K562 (cell line): ENCODE results near the gene IDS.
"Not testable (repeated sequence)": the region's sequence is repeated elsewhere in the genome, so short reads cannot be mapped to it uniquely, and the experiment has no call there.

ENCODE experiments used
- ADNP ChIP-seq: fragments of 200-800 bp; sonication (Bioruptor generic); IDR thresholded peaks from 2 replicates; pipeline ENCODE4 v1.6.1; 2016; ENCODE audit warnings: missing genetic modification characterization, missing compliant biosample characterization
- ATF3 ChIP-seq, 2 experiments: fragments of 450-650 bp in 1 of 2; sonication (generic) in 1 of 2; formaldehyde crosslinking in 1 of 2; IDR thresholded peaks in 1 of 2; conservative IDR thresholded peaks in 1 of 2; 2 replicates each; pipeline versions ENCODE4 v1.6.1 to v1.8.1; 2016 to 2023; ENCODE audit warnings: mild to moderate bottlenecking in 2 of 2, moderate library complexity in 2 of 2, inconsistent platforms in 1 of 2, missing genetic modification reagents in 1 of 2
- CHD4 ChIP-seq: fragments of 200-600 bp; sonication (generic); IDR thresholded peaks from 3 replicates; pipeline ENCODE4 v1.6.1; 2012; ENCODE audit warnings: low read depth, mild to moderate bottlenecking, mixed read lengths, low read length, inconsistent platforms; ENCODE audit not compliant: insufficient read depth, insufficient replicate concordance, poor library complexity, severe bottlenecking
- EZH2 ChIP-seq: IDR thresholded peaks from 2 replicates; pipeline ENCODE4 v1.6.1; 2012; ENCODE audit warnings: low read depth, mild to moderate bottlenecking, inconsistent platforms, low read length, borderline replicate concordance
- HINFP ChIP-seq: fragments of 450-650 bp; conservative IDR thresholded peaks from 2 replicates; pipeline ENCODE4 v1.6.1; 2016; ENCODE audit warnings: missing genetic modification characterization, low read depth, mild to moderate bottlenecking, control low read depth, missing compliant biosample characterization
- KAT8 ChIP-seq: fragments of 450-650 bp; IDR thresholded peaks from 2 replicates; pipeline ENCODE4 v1.6.1; 2016; ENCODE audit warnings: low read depth, mild to moderate bottlenecking
- MNT ChIP-seq, 2 experiments: fragments of 450-650 bp; conservative IDR thresholded peaks; 2 replicates each; pipeline ENCODE4 v1.6.1; 2017; ENCODE audit warnings: mild to moderate bottlenecking in 2 of 2, moderate library complexity in 2 of 2
- NR3C1 ChIP-seq: sonication (generic); formaldehyde crosslinking; IDR thresholded peaks from 2 replicates; pipeline ENCODE4 v1.8.1; 2022; ENCODE audit warnings: missing genetic modification reagents
- POLR3G ChIP-seq: IDR thresholded peaks from 2 replicates; pipeline ENCODE4 v1.6.1; 2011; ENCODE audit not compliant: insufficient read length, insufficient replicate concordance; ENCODE audit errors: extremely low read depth
- RBFOX2 ChIP-seq: fragments of 200-400 bp; formaldehyde crosslinking; IDR thresholded peaks from 2 replicates; pipeline ENCODE4 v1.6.1; 2017; ENCODE audit warnings: low read depth, mild to moderate bottlenecking, low read length, moderate library complexity
- SMAD1 ChIP-seq: fragments of 150-350 bp; IDR thresholded peaks from 2 replicates; pipeline ENCODE4 v1.6.1; 2014; ENCODE audit warnings: low read length, low read depth; ENCODE audit not compliant: partially characterized antibody
- TGIF2 ChIP-seq: sonication (generic); formaldehyde crosslinking; IDR thresholded peaks from 2 replicates; pipeline ENCODE4 v1.8.1; 2022; ENCODE audit warnings: mild to moderate bottlenecking, missing genetic modification reagents, moderate library complexity

GRCh38 chrX:149551245-149551938 lies 46.3 kb upstream of the IDS start:
- not testable (repeated sequence) for TF ChIP-seq ADNP (tag); ATF3 (IDR thresholded peaks at IDR 0.05); ATF3 (CRISPR knock-in tag; conservative IDR thresholded peaks at IDR 0.05); POLR3G; KAT8; CHD4; RBFOX2; TGIF2 (CRISPR knock-in tag); NR3C1 (CRISPR knock-in tag); MNT (conservative IDR thresholded peaks at IDR 0.05); EZH2; HINFP (tag); SMAD1
